SH-SY5Y (cell line): ENCODE results near the gene RASGEF1B.

Experiments used
- GATA2 ChIP-seq: IDR thresholded peaks from 2 replicates; pipeline ENCODE4 v1.6.1; 2011; ENCODE audit warnings: mild to moderate bottlenecking, low read depth, low read length
- GATA3 ChIP-seq: IDR thresholded peaks from 2 replicates; pipeline ENCODE4 v1.6.1; 2011; ENCODE audit warnings: low read depth, mild to moderate bottlenecking, low read length, moderate library complexity

- TF ChIP-seq GATA2 = no peak
- TF ChIP-seq GATA3 = no peak
Observed at GRCh38 chr4:81389720-81390119, 82.0 kb downstream of the RASGEF1B start.
